ENCODE measurements around the gene PARD6G. TPM values are rescaled to one million over a fixed set of nuclear protein-coding genes. Genes with fewer than 3 reads are reported as not detected.

PARD6G gene
- total and polyA plus RNA-seq, 9 of the 15 experiments (the other 6 are each of a cell fraction or from before 2014, with no cell fraction given), result 0.03 to 1.2 (median 0.26) TPM

DNA sequence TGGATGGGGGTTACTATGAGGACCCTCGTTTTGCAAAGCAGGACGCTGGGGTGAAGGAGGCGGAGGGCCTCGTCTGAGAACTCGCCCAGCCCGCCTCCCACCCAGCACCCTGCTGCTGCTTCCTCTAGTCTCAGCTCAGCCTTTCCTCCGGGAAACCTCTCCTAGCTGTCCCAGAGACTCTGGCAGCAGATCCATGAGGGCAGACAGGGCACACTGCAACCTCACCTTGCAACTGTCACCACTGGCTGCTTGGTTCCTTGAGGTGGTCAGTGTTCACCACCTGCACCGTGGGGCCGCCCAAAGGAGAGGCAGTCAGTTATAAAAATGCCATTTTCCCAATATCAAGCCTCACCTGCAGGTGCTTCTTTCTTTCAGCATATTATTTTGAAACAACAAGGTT lies 45.6 kb downstream of the PARD6G start:
- no peaks in the 10 kb centered on the region for H3K79me2 ChIP-seq (ENCODE audit: control insufficient read depth, insufficient read depth, low read length)
- BruUV-seq (replicated peaks), result no TSS peak
- intact Hi-C loops (cut with micrococcal nuclease), result no loop called here
- H3K4me2 ChIP-seq (ENCODE audit: insufficient read depth, low read length), result no peak overlapping the region
- no peak for FAIRE-seq
- no peaks in the 10 kb centered on the region for H3K4me1 ChIP-seq (replicated peaks in 1 of 2; ENCODE audit: control insufficient read depth in 2 of 2, insufficient read depth in 2 of 2, low read length in 2 of 2)
- no peak for DNase-seq (ENCODE audit: extremely low read depth in 1 of 4, low spot score in 3 of 4)
- ChIA-PET CTCF (ENCODE audit: low intra/inter-chr PET ratio) (no interaction called here), POLR2A (no interaction called here)
- H3K27me3 ChIP-seq (ENCODE audit: control insufficient read depth in 2 of 2, insufficient read depth in 2 of 2, low read length in 2 of 2), result peaks cover 3 to 35% of the 10 kb centered on the region in 2 experiments; a peak in 3 of 5 replicates
- H2AFZ ChIP-seq (ENCODE audit: low read depth, low read length), result no peak overlapping the region
- no peaks in the 10 kb centered on the region for H3K9me3 ChIP-seq (replicated peaks; ENCODE audit: control insufficient read depth, insufficient read depth, low read depth, low read length)
- no peaks in the 10 kb centered on the region for H3K36me3 ChIP-seq (ENCODE audit: control insufficient read depth, insufficient read depth, low read length)
- TF ChIP-seq, protein P1, sequence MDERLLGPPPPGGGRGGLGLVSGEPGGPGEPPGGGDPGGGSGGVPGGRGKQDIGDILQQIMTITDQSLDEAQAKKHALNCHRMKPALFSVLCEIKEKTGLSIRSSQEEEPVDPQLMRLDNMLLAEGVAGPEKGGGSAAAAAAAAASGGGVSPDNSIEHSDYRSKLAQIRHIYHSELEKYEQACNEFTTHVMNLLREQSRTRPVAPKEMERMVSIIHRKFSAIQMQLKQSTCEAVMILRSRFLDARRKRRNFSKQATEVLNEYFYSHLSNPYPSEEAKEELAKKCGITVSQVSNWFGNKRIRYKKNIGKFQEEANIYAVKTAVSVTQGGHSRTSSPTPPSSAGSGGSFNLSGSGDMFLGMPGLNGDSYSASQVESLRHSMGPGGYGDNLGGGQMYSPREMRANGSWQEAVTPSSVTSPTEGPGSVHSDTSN (CRISPR knock-in tag; IDR thresholded peaks at IDR 0.05; ENCODE audit: low read depth), result no peak
- TF ChIP-seq, protein P1 (tag; conservative IDR thresholded peaks at IDR 0.05; ENCODE audit: low read depth), result no peak
- TF ChIP-seq SP2 (IDR thresholded peaks at IDR 0.05; ENCODE audit: extremely low read depth, low read depth, low read length, poor library complexity, severe bottlenecking) (no peak), LEF1 (IDR thresholded peaks at IDR 0.05) (no peak), MTA3 (IDR thresholded peaks at IDR 0.05; ENCODE audit: borderline replicate concordance) (no peak), PYGO2 (tag; IDR thresholded peaks at IDR 0.05) (no peak)
- in situ Hi-C loops (cut with MboI), result no loop called here
- ATAC-seq, result no peak
- 0% methylated on average over 9 of the region's 9 CpGs for WGBS (ENCODE audit: insufficient coverage, low coverage, missing lambda C conversion rate)
- H3K4me3 ChIP-seq, result no peak overlapping the region
- H3K9me1 ChIP-seq (ENCODE audit: control insufficient read depth, insufficient read depth, low read length), result no peaks in the 10 kb centered on the region
- no peak overlapping the region for H3K27ac ChIP-seq (ENCODE audit: extremely low read depth, low read depth, low read length)
- H3K9ac ChIP-seq (ENCODE audit: insufficient read depth in 1 of 2, low read depth in 2 of 2, low read length in 2 of 2), result no peak overlapping the region
- no peaks in the 10 kb centered on the region for H4K20me1 ChIP-seq (replicated peaks; ENCODE audit: control insufficient read depth, insufficient read depth, low read length)
